Endothelial cell of umbilical vein (primary cell): ENCODE measurements around the gene HGF. TPM values are rescaled to one million over a fixed set of nuclear protein-coding genes. Genes with fewer than 3 reads are reported as not detected.

Source experiments
- BruUV-seq: library from RNA; stranded (reverse); fragments of 400-500 nt; replicated peaks from 2 replicates; lab custom pipeline; 2021; lab: Mats Ljungman, UMichigan
- CTCF ChIA-PET: fragments of 300-600, 350-600 bp; sonication (Branson Sonifier 250); formaldehyde crosslinking; loops from one replicate; lab custom pipeline; 2021; ENCODE audit warnings: antibody characterized with exemption, inconsistent platforms; lab: Charles Lee
- POLR2A ChIA-PET: fragments of 300-600, 350-600 bp; sonication (Branson Sonifier 250); formaldehyde crosslinking; loops from one replicate; lab custom pipeline; 2021; ENCODE audit warnings: antibody characterized with exemption, inconsistent platforms; lab: Charles Lee
- DNase-seq: peaks from one replicate; pipeline ENCODE4 v3.0.0-alpha.2; 2011; ENCODE audit warnings: low read depth, low spot score
- FAIRE-seq: peaks from 2 replicates; lab custom pipeline; 2011; peaks lifted over from hg19 to GRCh38; lab: Jason Lieb, UNC
- H2AFZ ChIP-seq: 2 replicates; pipeline ENCODE4 v1.6.0; 2012; ENCODE audit warnings: low read depth, low read length, control low read depth, inconsistent platforms
- H3K27ac ChIP-seq: 2 replicates; pipeline ENCODE4 v1.5.1; 2011; ENCODE audit warnings: low read depth, mild to moderate bottlenecking, control low read depth, low read length, moderate library complexity; ENCODE audit not compliant: insufficient read depth
- H3K27me3 ChIP-seq, 2 experiments: 2 replicates each; pipeline versions ENCODE4 v1.6.0 to v1.6.1; 2011; ENCODE audit warnings: low read length in 2 of 2, mixed read lengths in 1 of 2; ENCODE audit not compliant: control insufficient read depth in 2 of 2, insufficient read depth in 2 of 2
- H3K36me3 ChIP-seq, 2 experiments: 2 replicates in 1 of 2; 3 replicates in 1 of 2; pipeline ENCODE4 v1.5.1; 2011; ENCODE audit warnings: low read length in 2 of 2, mild to moderate bottlenecking in 1 of 2, moderate library complexity in 1 of 2; ENCODE audit not compliant: control insufficient read depth in 2 of 2, insufficient read depth in 2 of 2; ENCODE audit errors: extremely low read depth in 1 of 2
- H3K4me1 ChIP-seq: 3 replicates; pipeline ENCODE4 v1.5.1; 2011; ENCODE audit warnings: mild to moderate bottlenecking, low read length; ENCODE audit not compliant: control insufficient read depth, insufficient read depth; ENCODE audit errors: extremely low read depth
- H3K4me2 ChIP-seq: 2 replicates; pipeline ENCODE4 v1.6.1; 2011; ENCODE audit warnings: low read length, control low read depth, mixed read lengths; ENCODE audit not compliant: insufficient read depth
- H3K4me3 ChIP-seq, 3 experiments: fragments of 200-600 bp in 1 of 3; sonication (generic), shearing (Covaris generic) in 1 of 3; replicated peaks in 1 of 3; 2 replicates each; pipeline ENCODE4 v1.5.1; 2011 to 2016; ENCODE audit warnings: control low read depth in 3 of 3, low read length in 3 of 3, mild to moderate bottlenecking in 2 of 3, inconsistent platforms in 1 of 3, low read depth in 1 of 3, moderate library complexity in 1 of 3; ENCODE audit not compliant: insufficient read depth in 1 of 3
- H3K79me2 ChIP-seq: 2 replicates; pipeline ENCODE4 v1.6.0; 2012; ENCODE audit warnings: low read length, inconsistent platforms; ENCODE audit not compliant: control insufficient read depth, insufficient read depth
- H3K9ac ChIP-seq: replicated peaks from 2 replicates; pipeline ENCODE3; 2011; ENCODE audit warnings: low read length, control low read depth; ENCODE audit not compliant: insufficient read depth; ENCODE audit errors: extremely low read depth
- H3K9me1 ChIP-seq: replicated peaks from 3 replicates; pipeline ENCODE4 v1.6.0; 2011; ENCODE audit warnings: mild to moderate bottlenecking, low read length; ENCODE audit not compliant: control insufficient read depth, insufficient read depth; ENCODE audit errors: extremely low read depth
- H3K9me3 ChIP-seq: replicated peaks from 2 replicates; pipeline ENCODE4 v1.5.1; 2012; ENCODE audit warnings: low read length, inconsistent platforms; ENCODE audit not compliant: control insufficient read depth, insufficient read depth
- H4K20me1 ChIP-seq: replicated peaks from 2 replicates; pipeline ENCODE3; 2011; ENCODE audit warnings: mild to moderate bottlenecking, low read length; ENCODE audit not compliant: control insufficient read depth, insufficient read depth; ENCODE audit errors: extremely low read depth
- EZH2 ChIP-seq: IDR thresholded peaks from 2 replicates; pipeline ENCODE4 v1.6.1; 2012; ENCODE audit warnings: borderline replicate concordance, low read depth, mild to moderate bottlenecking, moderate library complexity, low read length, inconsistent platforms; ENCODE audit not compliant: severe bottlenecking
- FOS ChIP-seq: IDR thresholded peaks from 2 replicates; pipeline ENCODE4 v1.6.1; 2011; ENCODE audit warnings: mild to moderate bottlenecking, low read length, moderate library complexity, borderline replicate concordance; ENCODE audit not compliant: insufficient read depth
- JUN ChIP-seq: IDR thresholded peaks from 2 replicates; pipeline ENCODE4 v1.6.1; 2011; ENCODE audit warnings: borderline replicate concordance, low read depth; ENCODE audit not compliant: insufficient read length, insufficient read depth
- POLR2A ChIP-seq: IDR thresholded peaks from 2 replicates; pipeline ENCODE4 v1.6.1; 2012; ENCODE audit warnings: low read depth, mild to moderate bottlenecking, control low read depth, low read length
- dilution Hi-C: fragments of 300-500 bp; cut with MboI; formaldehyde crosslinking; loops from one replicate; pipeline ENCODE4 v1.15.0; 2019; ENCODE audit warnings: low sequenced_read_pairs; ENCODE audit not compliant: extremely low pct_ligation_motif_present
- intact Hi-C: fragments of 100-400 bp; cut with micrococcal nuclease; formaldehyde crosslinking; loops from one replicate; pipeline ENCODE4 v1.10.0; 2022
- polyA plus RNA-seq, 4 experiments: library from polyadenylated mRNA; depleted of rRNA in 3 of 4; stranded (reverse) in 3 of 4; unstranded in 1 of 4; fragments of >200 nt; gene quantifications; 2 replicates each; pipeline versions ENCODE4 v1.2.1 to v1.2.3, GENCODE V29; 2011 to 2012; ENCODE audit warnings: missing spikeins in 1 of 4
- total RNA-seq: library from RNA; stranded (reverse); gene quantifications from 2 replicates; pipeline ENCODE4 v1.2.3, GENCODE V29; 2021
- TF ChIP-seq, protein P1 (sequence below): IDR thresholded peaks from 2 replicates; pipeline ENCODE4 v1.6.1; 2011; ENCODE audit not compliant: insufficient read depth, insufficient read length

The HGF gene
- total and polyA plus RNA-seq, 2 donors (not counting 3 experiments of a cell fraction or from before 2014, with no cell fraction given) = 0.15 to 0.18 TPM

DNA sequence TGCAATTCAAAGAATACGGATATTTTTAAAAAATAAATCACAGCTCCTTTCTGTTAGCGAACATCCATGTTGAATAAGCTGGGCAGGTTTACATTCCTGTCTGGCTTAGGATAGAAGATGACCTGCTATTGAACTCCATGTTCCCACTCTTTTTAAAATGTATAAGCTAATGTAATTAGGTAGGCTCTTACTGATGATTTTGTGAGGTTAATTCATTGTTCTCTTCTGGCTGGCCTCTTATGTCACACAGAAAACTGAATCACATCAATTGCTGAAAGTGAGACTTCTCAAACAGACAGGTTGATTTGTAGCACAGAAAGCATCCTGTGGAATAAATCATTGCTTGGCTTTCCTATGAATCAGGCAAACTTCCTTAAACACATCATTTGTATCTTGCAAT, 24.2 kb downstream of the HGF start:
- Histone ChIP-seq H4K20me1 (no peaks in the 10 kb centered on the region), H2AFZ (no peak overlapping the region), H3K9me3 (no peaks in the 10 kb centered on the region), H3K4me1 (no peaks in the 10 kb centered on the region), H3K36me3 (no peaks in the 10 kb centered on the region), H3K27me3 (no peaks in the 10 kb centered on the region), H3K9me1 (no peaks in the 10 kb centered on the region), H3K4me3 (no peak overlapping the region), H3K79me2 (no peaks in the 10 kb centered on the region), H3K4me2 (no peak overlapping the region), H3K27ac (no peak overlapping the region), H3K9ac (no peak overlapping the region)
- DNase-seq (no peak), FAIRE-seq (no peak)
- no TSS peak for BruUV-seq
- TF ChIP-seq, protein P1, sequence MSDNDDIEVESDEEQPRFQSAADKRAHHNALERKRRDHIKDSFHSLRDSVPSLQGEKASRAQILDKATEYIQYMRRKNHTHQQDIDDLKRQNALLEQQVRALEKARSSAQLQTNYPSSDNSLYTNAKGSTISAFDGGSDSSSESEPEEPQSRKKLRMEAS = no peak
- TF ChIP-seq EZH2 = no peak
- ChIA-PET POLR2A (no interaction called here), CTCF (interaction anchor here (1.1 to 1.6 kb wide), 2 partner anchors 22 to 25 kb away, joined by 3 to 7 read pairs; partner anchors contain the start of gene HGF)
- dilution Hi-C loops = no loop called here
- intact Hi-C loops = no loop called here

DNA sequence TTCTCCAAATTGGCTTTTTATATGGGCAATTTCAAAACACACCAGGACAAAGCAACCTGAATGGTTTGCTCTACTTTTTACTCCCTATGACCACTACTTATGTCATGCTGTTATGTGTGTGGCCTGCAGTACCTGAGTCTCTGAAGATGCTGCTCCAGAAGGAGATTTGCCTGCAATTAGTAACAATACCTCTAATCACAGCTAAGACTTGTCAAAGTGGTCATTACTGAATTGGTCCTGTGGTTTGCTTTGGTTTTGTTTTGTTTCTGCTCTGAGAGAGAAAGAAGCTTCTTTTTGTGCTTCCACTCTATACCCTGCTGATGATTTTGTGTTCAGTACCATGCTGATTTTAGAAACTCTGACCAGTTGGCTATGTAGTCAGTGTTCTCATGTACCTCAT, 25.5 kb downstream of the HGF start:
- H3K27ac ChIP-seq = no peak overlapping the region
- FAIRE-seq (no peak), DNase-seq (no peak)
- H3K9ac ChIP-seq = no peak overlapping the region
- H3K9me1 ChIP-seq = no peaks in the 10 kb centered on the region
- H3K36me3 ChIP-seq = no peaks in the 10 kb centered on the region
- intact Hi-C loops = no loop called here
- TF ChIP-seq POLR2A (no peak), JUN (no peak), FOS (no peak)
- H3K4me3 ChIP-seq = no peak overlapping the region
- dilution Hi-C loops = no loop called here
- H3K79me2 ChIP-seq = no peaks in the 10 kb centered on the region
- no peaks in the 10 kb centered on the region for H4K20me1 ChIP-seq
- CTCF ChIA-PET = no interaction called here
- no peak overlapping the region for H2AFZ ChIP-seq
- H3K9me3 ChIP-seq = no peaks in the 10 kb centered on the region
- no peaks in the 10 kb centered on the region for H3K4me1 ChIP-seq
- H3K4me2 ChIP-seq = no peak overlapping the region
- BruUV-seq = no TSS peak
- POLR2A ChIA-PET = no interaction called here
- H3K27me3 ChIP-seq = no peaks in the 10 kb centered on the region
